Glomerular visceral epithelial cell (primary cell): ENCODE results near the gene MPP2.
"Not testable (repeated sequence)": the region's sequence is repeated elsewhere in the genome, so short reads cannot be mapped to it uniquely, and the experiment has no call there.

Source experiments
- DNase-seq: peaks from one replicate; pipeline ENCODE4 v3.0.0-alpha.2; 2016; ENCODE audit errors: extremely low spot score

The MPP2 gene

GRCh38 chr17:43901861-43902589, 5.3 kb downstream of the MPP2 start:
- no peak for DNase-seq

- DNase-seq: no peak
Measured at GRCh38 chr17:43900858-43901754, 6.2 kb downstream of the MPP2 start.

GRCh38 chr17:43900183-43900857, 7.0 kb downstream of the MPP2 start:
- peak; percentile 85 for DNase-seq

GRCh38 chr17:43898446-43898845, 8.9 kb downstream of the MPP2 start:
- DNase-seq: no peak

- DNase-seq: no peak
Measured at GRCh38 chr17:43897831-43898230, 9.5 kb downstream of the MPP2 start.

- not testable (repeated sequence) for DNase-seq
Measured at GRCh38 chr17:43894494-43894893, 12.8 kb downstream of the MPP2 start.

GRCh38 chr17:43892647-43892952, 14.7 kb downstream of the MPP2 start:
- no peak for DNase-seq

- DNase-seq: no peak
Measured at GRCh38 chr17:43891851-43892646, 15.3 kb downstream of the MPP2 start.

- DNase-seq: no peak
Measured at GRCh38 chr17:43890240-43890639, 17.1 kb downstream of the MPP2 start.

- no peak for DNase-seq
Measured at GRCh38 chr17:43888548-43888947, 18.8 kb downstream of the MPP2 start.

GRCh38 chr17:43882761-43883415, 24.4 kb downstream of the MPP2 start:
- DNase-seq: no peak

- DNase-seq: no peak
Measured at GRCh38 chr17:43881758-43882505, 25.4 kb downstream of the MPP2 start.

GRCh38 chr17:43881181-43881580, 26.2 kb downstream of the MPP2 start:
- no peak for DNase-seq

- DNase-seq: peak; percentile 53
Measured at GRCh38 chr17:43880420-43880991, 26.8 kb downstream of the MPP2 start.

GRCh38 chr17:43879723-43880419, 27.5 kb downstream of the MPP2 start:
- no peak for DNase-seq

GRCh38 chr17:43878260-43879175, 28.8 kb downstream of the MPP2 start:
- peak; percentile 90 for DNase-seq

- DNase-seq: no peak
Measured at GRCh38 chr17:43877451-43878155, 29.7 kb downstream of the MPP2 start.

GRCh38 chr17:43877031-43877430, 30.3 kb downstream of the MPP2 start:
- DNase-seq: no peak
